Testis (tissue), 3 donors: ENCODE data around the gene TTC17. TPM values are rescaled to one million over a fixed set of nuclear protein-coding genes. Genes with fewer than 3 reads are reported as not detected.
A peak's percentile ranks its signal among the peaks of the same experiment; 100 is the strongest.
"Not testable (repeated sequence)": the region's sequence is repeated elsewhere in the genome, so short reads cannot be mapped to it uniquely, and the experiment has no call there.

Experiments used
- DNase-seq: peaks from one replicate; pipeline ENCODE4 v3.0.0-alpha.2; 2019
- H3K27ac ChIP-seq, 2 donors: fragments of 200-600 bp; sonication (generic); one replicate each; pipeline ENCODE4 v1.5.1; 2019
- H3K27me3 ChIP-seq: fragments of 200-600 bp; sonication (generic); one replicate; pipeline ENCODE4 v1.5.1; 2019
- H3K36me3 ChIP-seq: fragments of 200-600 bp; sonication (generic); one replicate; pipeline ENCODE4 v1.5.1; 2017; ENCODE audit warnings: low read depth; ENCODE audit errors: missing control alignments
- H3K4me1 ChIP-seq: fragments of 200-600 bp; sonication (generic); one replicate; pipeline ENCODE4 v1.5.1; 2019
- H3K4me3 ChIP-seq, 2 donors: fragments of 200-600 bp; sonication (generic); one replicate each; pipeline ENCODE4 v1.5.1; 2017 to 2019
- H3K9me3 ChIP-seq: fragments of 200-600 bp; sonication (generic); one replicate; pipeline ENCODE4 v1.5.1; 2017
- POLR2A ChIP-seq: fragments of 450-650 bp; IDR thresholded peaks from one replicate; pipeline ENCODE4 v1.6.1; 2017; ENCODE audit warnings: antibody characterized with exemption, mild to moderate bottlenecking, moderate library complexity
- WGBS, 2 donors: methylation state at CpG; one replicate each; pipeline ENCODE4 v1.1.5; 2018; 5-methylcytosine and 5-hydroxymethylcytosine counted together
- intact Hi-C: fragments of 100-400 bp; cut with DNase I; formaldehyde crosslinking; loops from one replicate; pipeline ENCODE4 v1.15.1; 2023; ENCODE audit warnings: low total_unique reads
- polyA plus RNA-seq: library from polyadenylated mRNA; stranded (reverse); fragments of 350-450 nt; fragmentation: Illumina TruSeq; extraction: RNeasy Lipid Tissue Mini Kit (QIAGEN cat#74804); gene quantifications from one replicate; pipeline ENCODE4 v1.2.3, GENCODE V29; 2014; ENCODE audit warnings: low read depth, low replicate concordance; ENCODE audit not compliant: insufficient read depth
- total RNA-seq, 2 donors: library from RNA; depleted of rRNA; stranded (reverse); fragments of >200 nt; gene quantifications; one replicate each; pipeline ENCODE4 v1.2.3, GENCODE V29; 2016
- TF ChIP-seq, protein P1 (sequence below), 3 experiments: fragments of 450-650 bp in 2 of 3; fragments of 200-600 bp in 1 of 3; sonication (generic) in 1 of 3; IDR thresholded peaks; one replicate each; pipeline ENCODE4 v1.5.1; 2016 to 2019; ENCODE audit warnings: antibody characterized with exemption in 3 of 3, mild to moderate bottlenecking in 2 of 3, moderate library complexity in 1 of 3

The TTC17 gene
- total and polyA plus RNA-seq, 3 donors from 2014 or later = 74.9 to 141 (median 134) TPM

DNA sequence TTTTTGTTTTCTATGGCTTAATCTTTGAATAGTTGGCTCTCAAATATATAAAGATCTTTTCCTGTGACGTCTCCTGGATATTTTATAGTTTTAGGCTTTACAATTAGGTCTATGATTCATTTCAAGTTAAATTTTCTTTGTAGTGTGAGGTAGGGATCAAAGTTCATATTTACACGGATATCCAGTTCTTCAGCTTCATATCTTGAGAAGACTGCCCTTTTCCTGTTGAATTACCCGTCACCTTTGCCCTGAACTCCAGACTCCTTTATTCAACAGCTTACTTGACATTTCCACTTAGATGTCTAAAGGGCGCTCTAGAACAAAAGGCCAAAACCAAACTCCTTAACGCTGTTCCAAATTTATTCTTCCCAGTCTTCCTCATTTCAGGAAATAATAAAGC lies 51.7 kb downstream of the TTC17 start:
- no peak overlapping the region for H3K4me3 ChIP-seq
- no peaks in the 10 kb centered on the region for H3K9me3 ChIP-seq
- H3K27me3 ChIP-seq = no peaks in the 10 kb centered on the region
- no peak overlapping the region for H3K27ac ChIP-seq
- WGBS, 2 donors = 87 to 91% methylated on average over 5 of the region's 5 CpGs
- H3K4me1 ChIP-seq = no peaks in the 10 kb centered on the region
- TF ChIP-seq POLR2A = no peak
- TF ChIP-seq, protein P1, sequence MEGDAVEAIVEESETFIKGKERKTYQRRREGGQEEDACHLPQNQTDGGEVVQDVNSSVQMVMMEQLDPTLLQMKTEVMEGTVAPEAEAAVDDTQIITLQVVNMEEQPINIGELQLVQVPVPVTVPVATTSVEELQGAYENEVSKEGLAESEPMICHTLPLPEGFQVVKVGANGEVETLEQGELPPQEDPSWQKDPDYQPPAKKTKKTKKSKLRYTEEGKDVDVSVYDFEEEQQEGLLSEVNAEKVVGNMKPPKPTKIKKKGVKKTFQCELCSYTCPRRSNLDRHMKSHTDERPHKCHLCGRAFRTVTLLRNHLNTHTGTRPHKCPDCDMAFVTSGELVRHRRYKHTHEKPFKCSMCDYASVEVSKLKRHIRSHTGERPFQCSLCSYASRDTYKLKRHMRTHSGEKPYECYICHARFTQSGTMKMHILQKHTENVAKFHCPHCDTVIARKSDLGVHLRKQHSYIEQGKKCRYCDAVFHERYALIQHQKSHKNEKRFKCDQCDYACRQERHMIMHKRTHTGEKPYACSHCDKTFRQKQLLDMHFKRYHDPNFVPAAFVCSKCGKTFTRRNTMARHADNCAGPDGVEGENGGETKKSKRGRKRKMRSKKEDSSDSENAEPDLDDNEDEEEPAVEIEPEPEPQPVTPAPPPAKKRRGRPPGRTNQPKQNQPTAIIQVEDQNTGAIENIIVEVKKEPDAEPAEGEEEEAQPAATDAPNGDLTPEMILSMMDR (IDR thresholded peaks at IDR 0.05) = no peak
- no peaks in the 10 kb centered on the region for H3K36me3 ChIP-seq
- no peak for DNase-seq
- intact Hi-C loops = no loop called here

- H3K9me3 ChIP-seq = no peaks in the 10 kb centered on the region
- no peaks in the 10 kb centered on the region for H3K36me3 ChIP-seq
- WGBS, 2 donors = 89 to 93% methylated on average over 2 of the region's 2 CpGs
- H3K27ac ChIP-seq = no peak overlapping the region
- DNase-seq = no peak
- H3K27me3 ChIP-seq = no peaks in the 10 kb centered on the region
- H3K4me3 ChIP-seq = no peak overlapping the region
- TF ChIP-seq POLR2A = no peak
- TF ChIP-seq, protein P1 (IDR thresholded peaks at IDR 0.05) = no peak
- intact Hi-C loops = no loop called here
- H3K4me1 ChIP-seq = no peaks in the 10 kb centered on the region
These were observed 59.5 kb downstream of the TTC17 start for GRCh38 chr11:43418197-43418596.

- TF ChIP-seq, protein P1 (IDR thresholded peaks at IDR 0.05) = peak in 2 of 3 experiments; percentile 51 to 56
- no peak for TF ChIP-seq POLR2A
- H3K36me3 ChIP-seq = no peaks in the 10 kb centered on the region
These were observed 60.7 kb downstream of the TTC17 start for GRCh38 chr11:43419460-43419859.

GRCh38 chr11:43427971-43428370 lies 69.3 kb downstream of the TTC17 start:
- no peaks in the 10 kb centered on the region for H3K9me3 ChIP-seq
- H3K4me1 ChIP-seq = no peaks in the 10 kb centered on the region
- DNase-seq = no peak
- H3K36me3 ChIP-seq = no peaks in the 10 kb centered on the region
- 71 to 80% methylated on average over 1 of the region's 1 CpG for WGBS, 2 donors
- H3K27ac ChIP-seq = no peak overlapping the region
- intact Hi-C loops = no loop called here
- no peaks in the 10 kb centered on the region for H3K27me3 ChIP-seq
- no peak overlapping the region for H3K4me3 ChIP-seq
- TF ChIP-seq, protein P1 (IDR thresholded peaks at IDR 0.05) = no peak
- no peak for TF ChIP-seq POLR2A

More at GRCh38 chr11:43419460-43419859, 60.7 kb downstream of the TTC17 start:
- intact Hi-C loops = no loop called here
- DNase-seq = peak; percentile 44
- no peaks in the 10 kb centered on the region for H3K4me1 ChIP-seq
- no peak overlapping the region for H3K4me3 ChIP-seq
- H3K27ac ChIP-seq = no peak overlapping the region
- H3K9me3 ChIP-seq = no peaks in the 10 kb centered on the region
- H3K27me3 ChIP-seq = no peaks in the 10 kb centered on the region

GRCh38 chr11:43430916-43431315 lies 72.2 kb downstream of the TTC17 start:
- DNase-seq, H3K36me3 ChIP-seq, intact Hi-C loops, H3K27ac ChIP-seq, H3K4me1 ChIP-seq, H3K9me3 ChIP-seq, H3K27me3 ChIP-seq, H3K4me3 ChIP-seq: not testable (repeated sequence)
- 93 to 95% methylated on average over 1 of the region's 1 CpG for WGBS, 2 donors
